GM18868 (cell line): ENCODE measurements around the gene SYNE1.

Experiments
- ATAC-seq: cut with Tn5 transposase; IDR thresholded peaks from one replicate; pipeline ENCODE4 v1.9.1; 2021; ENCODE audit warnings: mild to moderate bottlenecking, moderate library complexity; ENCODE audit not compliant: unreplicated experiment

Gene SYNE1

GRCh38 chr6:152244998-152245630 is 392.0 kb downstream of the SYNE1 start:
- ATAC-seq: no peak

GRCh38 chr6:152241013-152241766 is 396.0 kb downstream of the SYNE1 start:
- no peak for ATAC-seq

GRCh38 chr6:152240436-152240835 is 396.7 kb downstream of the SYNE1 start:
- ATAC-seq: no peak

- no peak for ATAC-seq
Measured at GRCh38 chr6:152236370-152237097, 400.6 kb downstream of the SYNE1 start.

- no peak for ATAC-seq
Measured at GRCh38 chr6:152233547-152234320, 403.4 kb downstream of the SYNE1 start.

GRCh38 chr6:152232501-152233151 is 404.5 kb downstream of the SYNE1 start:
- ATAC-seq: no peak

- ATAC-seq: no peak
Measured at GRCh38 chr6:152229330-152229729, 407.8 kb downstream of the SYNE1 start.

GRCh38 chr6:152226119-152226518 is 411.0 kb downstream of the SYNE1 start:
- ATAC-seq: no peak

GRCh38 chr6:152225241-152225934 is 411.8 kb downstream of the SYNE1 start:
- ATAC-seq: no peak

- no peak for ATAC-seq
Measured at GRCh38 chr6:152223636-152224035, 413.5 kb downstream of the SYNE1 start.

GRCh38 chr6:152221806-152222628 is 415.1 kb downstream of the SYNE1 start:
- no peak for ATAC-seq

- ATAC-seq: no peak
Measured at GRCh38 chr6:152220786-152221185, 416.4 kb downstream of the SYNE1 start.

- ATAC-seq: no peak
Measured at GRCh38 chr6:152218887-152219286, 418.3 kb downstream of the SYNE1 start.

- ATAC-seq: no peak
Measured at GRCh38 chr6:152212437-152212836, 424.7 kb downstream of the SYNE1 start.

GRCh38 chr6:152209211-152209610 is 428.0 kb downstream of the SYNE1 start:
- ATAC-seq: no peak

GRCh38 chr6:152207915-152208714 is 429.0 kb downstream of the SYNE1 start:
- no peak for ATAC-seq

GRCh38 chr6:152206072-152206818 is 430.9 kb downstream of the SYNE1 start:
- no peak for ATAC-seq

GRCh38 chr6:152204591-152204990 is 432.6 kb downstream of the SYNE1 start:
- ATAC-seq: no peak
